ENCODE measurements around the gene INO80D.

INO80D gene

DNA sequence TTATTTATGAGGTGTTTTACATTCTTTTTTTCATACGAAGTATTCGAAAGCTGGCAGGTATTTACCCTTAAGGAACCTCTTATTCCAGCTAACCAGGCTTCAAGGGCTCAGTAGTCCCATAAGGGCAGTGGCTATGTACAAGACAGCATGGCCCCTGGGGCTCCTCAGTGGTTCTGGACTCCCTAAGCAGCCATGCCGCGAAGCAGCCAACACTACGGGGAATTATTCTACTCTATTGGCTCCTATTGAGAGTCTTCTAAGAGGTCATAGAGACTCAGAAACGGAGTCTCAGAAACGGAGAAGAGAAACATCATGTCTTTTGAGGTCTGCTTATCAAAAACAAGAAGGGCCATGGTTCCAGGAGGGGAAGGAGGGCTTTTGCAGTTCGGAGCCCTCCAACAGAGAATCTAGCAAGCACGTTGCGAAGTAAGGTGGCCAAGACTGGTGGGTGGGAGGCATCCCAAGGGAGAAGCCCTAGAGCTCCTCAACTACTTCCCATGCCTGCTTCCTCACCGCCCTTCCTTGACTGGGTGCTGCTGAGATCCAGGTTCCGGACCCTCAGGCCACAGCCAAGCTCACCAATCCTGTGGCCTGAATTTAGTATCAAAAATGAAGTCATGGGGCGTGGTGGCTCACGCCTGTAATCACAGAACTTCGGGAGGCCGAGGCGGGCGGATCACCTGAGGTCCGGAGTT is 109.7 kb downstream of the INO80D start:
- DNase-seq, result no peak

DNA sequence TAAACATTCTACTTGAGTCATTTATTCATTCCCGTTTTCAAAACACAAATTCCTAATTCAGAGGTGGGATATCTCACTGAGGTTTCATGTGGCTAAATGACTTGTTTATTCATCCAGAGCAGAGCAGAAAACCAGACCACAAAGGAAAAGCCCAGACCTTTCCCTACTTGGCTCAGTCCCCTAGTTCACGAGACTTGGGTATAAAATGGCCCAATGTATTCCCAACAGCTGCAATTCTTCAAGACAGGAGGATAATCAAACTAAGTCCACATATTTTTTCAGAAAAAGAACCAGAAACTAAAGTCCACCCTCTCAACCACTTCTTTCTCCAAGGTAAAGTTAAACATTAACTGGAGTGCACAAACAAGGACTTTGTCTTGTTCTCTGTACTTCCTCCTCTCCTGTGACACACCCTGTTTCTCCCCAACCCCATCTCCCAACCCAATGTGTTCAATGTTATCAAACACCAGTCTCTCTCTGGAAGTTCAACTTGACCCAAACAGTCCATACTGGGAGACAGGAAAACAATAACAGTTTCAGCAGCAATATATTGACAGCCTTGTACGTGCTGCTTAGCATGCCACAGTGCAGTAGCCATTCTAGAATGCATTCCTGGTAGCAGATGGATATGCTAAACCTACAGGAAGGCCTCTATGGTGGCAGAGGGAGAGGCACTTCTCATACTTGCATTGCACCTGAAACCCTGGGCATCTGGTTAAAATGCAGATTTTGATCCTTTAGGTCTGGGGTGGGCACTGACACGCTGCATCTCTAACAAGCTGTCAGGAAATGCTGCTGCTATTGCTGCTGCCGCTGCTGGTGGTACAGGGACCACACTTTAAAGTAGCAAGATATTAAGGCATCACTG is 110.7 kb downstream of the INO80D start:
- DNase-seq, result no peak

DNA sequence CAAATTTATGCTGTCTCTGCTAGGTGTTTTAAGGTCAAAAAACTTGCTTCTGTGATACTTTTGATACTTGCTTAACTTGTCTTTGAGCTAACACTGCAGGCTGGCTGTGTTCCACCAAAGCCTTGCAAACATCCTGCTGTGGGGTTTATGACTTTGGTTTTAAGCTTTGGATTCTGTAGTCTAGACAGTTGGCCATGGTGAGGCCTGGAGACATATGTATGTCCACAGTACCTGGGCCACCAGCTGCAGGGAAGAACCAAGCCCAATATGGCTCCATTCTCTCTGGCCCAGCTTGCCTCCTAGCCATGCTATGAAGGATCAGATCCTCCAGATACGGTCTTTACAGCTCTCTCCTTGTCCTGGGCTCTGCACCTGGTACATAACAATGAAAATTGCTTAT is 113.9 kb downstream of the INO80D start:
- no peak for DNase-seq

DNA sequence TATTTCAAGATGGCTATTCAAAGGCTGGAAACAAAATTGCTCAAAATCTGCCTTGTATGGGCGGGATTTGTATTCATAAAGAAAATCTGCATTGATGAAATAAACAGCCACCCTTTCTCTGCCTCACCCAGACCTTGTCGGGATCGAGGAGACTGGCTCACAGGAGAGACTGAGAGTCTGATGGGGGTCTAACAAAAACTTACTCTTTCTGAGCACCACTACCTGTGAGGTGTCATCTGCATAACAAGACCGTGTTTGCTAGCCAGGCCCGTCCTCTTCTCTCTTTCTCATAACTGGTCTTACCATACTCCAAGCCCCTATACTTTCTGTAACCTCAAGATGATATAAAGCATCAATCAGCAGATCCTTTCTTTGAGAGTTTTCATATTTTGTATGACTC is 115.6 kb downstream of the INO80D start:
- DNase-seq, result no peak

DNA sequence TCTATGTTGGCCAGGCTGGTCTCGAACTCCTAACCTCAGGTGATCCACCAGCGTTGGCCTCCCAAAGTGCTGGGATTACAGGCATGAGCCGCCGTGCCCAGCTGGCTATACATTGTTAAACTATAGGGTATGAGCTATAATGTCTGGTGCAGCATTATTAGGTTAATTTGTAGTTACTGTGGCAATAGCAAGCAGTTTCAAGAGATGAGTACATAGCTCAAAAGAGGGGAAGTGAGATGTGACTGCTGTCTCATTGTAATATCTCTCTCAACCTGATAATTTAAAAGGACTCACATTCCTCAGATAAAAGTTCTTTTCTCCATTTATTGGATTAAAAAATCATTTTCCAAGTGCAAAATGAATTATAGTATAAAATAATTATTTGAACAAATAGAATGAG is 116.4 kb downstream of the INO80D start:
- DNase-seq, result no peak

DNA sequence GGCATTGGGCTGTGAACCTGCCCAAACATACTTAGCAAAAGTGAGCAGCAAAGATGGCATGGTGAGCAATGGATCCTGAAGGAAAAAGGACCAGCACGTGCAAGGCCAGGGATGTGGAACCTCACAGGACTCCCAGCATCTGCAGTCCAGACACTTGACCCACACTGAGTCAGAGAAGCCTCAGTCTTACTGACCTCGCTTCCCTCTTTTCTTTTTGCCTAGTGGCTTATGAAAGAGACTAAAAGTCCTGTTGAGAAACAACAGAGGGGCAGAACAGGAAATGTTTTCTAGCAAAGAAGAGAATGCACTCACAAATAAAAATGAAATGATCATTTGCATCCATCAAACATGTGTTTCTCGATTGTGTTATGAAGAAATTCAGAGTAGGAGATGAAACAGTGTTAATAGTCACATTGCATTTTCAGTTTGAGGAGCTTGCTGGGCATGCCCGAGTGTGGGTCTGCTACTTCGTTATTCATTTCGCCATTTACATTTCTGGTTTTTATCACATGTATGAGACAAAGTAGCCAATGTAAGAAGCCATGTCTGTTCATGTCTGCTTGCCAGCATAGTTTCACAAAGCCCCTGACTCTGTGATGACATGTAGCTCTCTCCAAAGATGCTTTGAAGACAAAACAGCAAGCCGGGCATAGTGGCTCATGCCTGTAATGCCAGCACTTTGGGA is 118.4 kb downstream of the INO80D start:
- DNase-seq, result no peak

DNA sequence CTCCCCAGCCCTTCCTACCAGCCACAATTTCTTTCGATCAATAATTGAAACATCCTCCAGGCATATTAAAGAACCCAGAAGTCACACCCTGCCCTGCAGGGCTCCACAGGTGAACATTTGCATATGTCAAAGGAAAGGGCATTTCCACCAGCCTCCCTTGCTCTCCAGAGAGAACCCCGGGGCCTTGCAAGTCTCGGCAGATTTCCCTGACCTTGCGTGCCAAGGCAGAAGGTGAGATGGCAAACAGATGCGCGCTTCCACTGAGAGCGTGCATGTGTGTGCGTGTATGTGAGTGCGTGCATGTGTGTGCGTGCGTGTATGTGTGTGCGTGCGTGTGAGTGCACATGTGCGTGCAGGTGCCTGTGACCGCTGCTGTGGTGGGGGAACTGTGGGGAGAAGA is 120.3 kb downstream of the INO80D start:
- no peak for DNase-seq

DNA sequence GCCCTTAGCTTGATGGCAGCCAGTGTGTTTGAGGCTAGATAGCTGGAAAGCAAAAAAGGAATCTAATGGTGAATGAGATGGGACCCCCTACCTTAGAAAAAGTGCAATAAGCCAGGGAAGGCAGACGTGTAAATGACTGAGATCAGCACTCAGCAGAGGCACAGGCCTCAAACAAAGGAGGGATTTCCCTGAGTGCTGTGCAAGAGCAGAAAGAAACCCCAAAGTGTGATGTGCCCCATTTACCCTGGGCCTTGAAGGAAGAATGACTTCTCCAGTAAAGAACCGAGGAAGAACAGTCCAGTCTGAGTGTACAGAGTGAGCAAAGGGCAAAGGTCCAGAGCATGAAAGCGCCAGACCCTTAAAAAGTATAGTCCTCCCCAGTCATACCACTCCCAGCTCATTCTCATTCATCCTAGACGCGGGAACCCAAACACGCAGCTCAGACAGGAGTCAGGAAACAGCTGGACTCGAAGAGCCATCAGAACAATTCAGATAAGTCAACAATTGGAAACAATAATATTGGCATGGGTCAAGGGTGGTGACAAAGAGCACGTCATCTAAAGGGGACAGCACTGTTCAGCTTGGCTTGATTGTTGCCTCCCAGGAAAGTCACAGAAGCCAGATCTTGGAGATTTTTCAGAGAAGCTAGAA is 121.7 kb downstream of the INO80D start:
- no peak for DNase-seq

DNA sequence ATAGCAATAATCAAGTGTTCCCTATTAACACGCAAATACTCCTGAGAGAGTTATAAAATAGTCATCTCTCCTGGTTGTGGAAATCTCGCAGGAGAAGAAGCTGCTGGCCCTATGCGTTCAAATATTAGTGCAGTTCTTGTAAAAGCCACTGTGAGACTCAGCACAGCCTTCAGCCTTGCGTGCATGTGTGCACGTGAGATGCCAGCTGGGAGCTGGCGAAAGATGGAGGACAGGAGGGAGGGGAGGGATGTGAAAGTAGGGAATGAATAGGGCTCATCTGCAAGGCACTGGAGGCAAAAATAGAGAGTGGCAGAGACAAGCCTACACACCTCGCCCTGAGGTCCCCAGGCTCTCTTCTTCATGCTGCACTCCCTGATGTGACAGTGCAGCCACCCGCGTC is 126.5 kb downstream of the INO80D start:
- DNase-seq, result no peak

DNA sequence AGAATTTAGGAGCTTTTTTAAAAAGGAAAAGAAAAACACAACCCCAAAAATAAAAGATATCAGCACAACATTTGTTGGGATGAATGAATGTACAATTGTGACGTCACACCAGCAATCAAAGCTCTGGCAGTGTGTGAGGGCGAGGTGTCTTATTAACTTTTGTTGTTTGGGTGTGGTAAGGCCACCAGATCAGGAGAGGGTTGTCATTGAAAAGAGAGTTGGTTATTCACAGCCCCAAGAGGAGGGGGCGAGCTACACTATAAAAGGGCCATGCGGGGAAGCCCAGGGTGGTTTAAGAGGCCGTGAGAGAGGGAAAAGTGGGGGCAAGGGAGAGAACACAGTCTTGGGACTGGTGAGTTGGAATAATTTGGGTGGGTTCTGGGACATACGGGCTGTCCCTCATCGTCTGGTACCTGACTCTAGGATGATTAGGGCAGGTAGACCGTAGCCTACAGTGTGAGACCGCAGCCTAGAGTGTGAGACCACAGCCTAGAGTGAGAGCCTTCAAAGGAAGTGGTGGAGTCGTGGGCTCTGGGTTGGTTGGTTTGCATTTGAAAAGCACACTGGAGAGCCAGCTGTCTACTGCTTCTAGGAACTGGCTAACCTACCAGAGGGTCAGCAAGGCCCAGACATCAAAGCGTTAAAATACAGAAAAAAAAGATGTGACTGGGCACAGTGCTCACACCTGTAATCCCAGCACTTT is 128.4 kb downstream of the INO80D start:
- DNase-seq, result no peak

DNA sequence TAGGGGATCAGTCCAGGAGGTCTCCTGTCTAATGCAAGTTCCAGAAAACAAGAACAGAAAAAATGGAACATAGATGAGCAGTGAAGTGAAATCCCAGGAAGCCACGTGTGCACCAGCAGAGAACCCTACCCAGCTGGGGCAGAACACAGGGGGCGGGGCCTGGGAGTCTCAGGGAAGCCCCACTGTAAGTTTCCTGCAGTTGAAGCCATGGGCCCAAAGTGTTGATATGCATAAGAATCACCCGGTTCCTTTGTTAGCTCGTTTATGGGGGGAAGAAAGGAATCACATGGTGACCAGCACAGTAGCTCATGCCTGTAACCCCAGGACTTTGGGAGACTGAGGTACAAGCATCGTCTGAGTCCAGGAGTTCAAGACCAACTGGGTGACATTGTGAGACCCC is 131.3 kb downstream of the INO80D start:
- DNase-seq, result no peak

DNA sequence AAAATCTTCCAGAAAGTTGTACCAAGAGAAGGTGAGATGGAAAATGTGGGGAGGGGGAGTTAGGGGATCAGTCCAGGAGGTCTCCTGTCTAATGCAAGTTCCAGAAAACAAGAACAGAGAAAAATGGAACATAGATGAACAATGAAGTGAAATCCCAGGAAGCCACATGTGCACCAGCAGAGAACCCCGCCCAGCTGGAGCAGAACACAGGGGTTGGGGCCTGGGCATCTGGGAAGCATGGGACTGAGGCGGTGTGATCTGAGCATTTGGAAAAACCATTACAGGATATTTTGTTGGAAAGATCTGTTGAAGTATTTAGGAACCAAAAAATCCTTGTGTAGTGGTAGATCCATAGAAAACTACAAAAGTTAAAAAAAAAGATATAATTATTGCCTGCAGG is 133.7 kb downstream of the INO80D start:
- DNase-seq, result no peak

DNA sequence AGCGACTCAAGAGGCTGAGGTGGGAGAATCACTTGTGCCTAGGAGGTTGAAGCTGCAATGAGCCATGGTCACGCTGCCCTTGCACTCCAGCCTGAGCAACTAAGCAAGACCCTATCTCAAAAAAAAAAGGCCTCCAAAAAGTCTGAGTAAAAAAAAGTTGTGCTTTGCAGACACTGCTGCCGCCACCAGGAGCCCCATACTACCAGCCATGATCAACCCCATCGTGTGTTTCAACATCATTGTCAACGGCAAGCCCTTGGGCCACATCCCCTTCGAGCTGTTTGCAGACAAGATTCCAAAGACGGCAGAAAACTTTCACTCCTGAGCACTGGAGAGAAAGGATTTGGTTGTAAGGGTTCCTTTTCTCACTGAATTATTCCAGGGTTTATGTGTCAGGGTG is 137.1 kb downstream of the INO80D start:
- no peak for DNase-seq

DNA sequence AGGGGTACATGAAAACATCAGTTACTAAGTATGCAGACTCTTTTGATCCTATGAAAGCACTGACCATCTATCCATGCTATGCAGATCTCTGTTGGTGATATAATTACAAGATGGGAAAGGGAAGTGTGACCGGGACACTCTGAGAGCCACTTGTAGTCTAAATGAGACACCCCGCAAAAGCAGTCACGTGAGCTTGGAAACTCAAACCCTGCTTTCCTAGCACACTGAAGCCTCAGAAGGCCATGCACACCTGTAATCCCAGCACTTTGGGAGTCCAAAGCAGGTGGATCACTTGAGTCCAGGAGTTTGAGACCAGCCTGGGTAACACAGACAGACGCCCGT is 137.5 kb downstream of the INO80D start:
- no peak for DNase-seq

DNA sequence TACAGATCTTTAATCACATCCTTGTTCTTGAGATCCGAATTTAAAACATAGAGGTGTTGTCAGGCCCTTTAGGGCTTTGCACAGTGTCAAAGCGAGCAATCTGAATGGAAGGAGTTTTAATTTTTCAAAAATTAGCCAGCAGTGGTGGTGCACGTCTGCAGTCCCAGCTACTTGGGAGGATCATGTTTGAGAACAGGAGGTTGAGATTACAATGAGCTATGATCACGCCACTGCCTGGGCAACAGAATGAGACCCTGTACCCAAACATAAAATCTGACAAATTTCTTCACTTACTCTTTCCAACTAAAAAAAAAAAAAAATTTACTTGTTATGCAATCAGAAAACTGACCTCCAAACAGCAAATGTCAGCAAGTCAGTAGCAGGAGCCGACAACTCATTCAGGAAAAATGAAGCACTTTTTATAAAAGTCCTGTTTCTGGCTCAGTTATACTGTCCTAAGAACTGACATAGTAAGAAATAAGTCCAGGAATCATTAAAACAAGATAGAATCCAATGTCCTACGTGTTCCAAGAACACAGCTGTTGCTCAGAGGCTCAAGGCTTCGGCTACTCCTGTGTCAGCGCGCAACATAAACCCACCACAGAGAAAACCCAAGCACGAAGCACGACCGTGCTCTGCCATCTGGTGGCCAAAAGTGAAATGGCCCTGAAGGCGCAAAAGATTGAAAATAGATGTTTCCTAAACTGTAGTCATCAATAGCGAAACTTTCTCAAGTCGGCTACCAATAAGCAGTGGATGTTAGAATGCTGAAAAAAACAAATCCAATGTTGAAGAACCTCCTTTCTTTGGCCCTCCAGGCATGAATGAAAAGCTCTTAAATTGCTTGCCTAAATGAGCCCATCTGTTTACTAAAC is 138.1 kb downstream of the INO80D start:
- DNase-seq, result no peak

DNA sequence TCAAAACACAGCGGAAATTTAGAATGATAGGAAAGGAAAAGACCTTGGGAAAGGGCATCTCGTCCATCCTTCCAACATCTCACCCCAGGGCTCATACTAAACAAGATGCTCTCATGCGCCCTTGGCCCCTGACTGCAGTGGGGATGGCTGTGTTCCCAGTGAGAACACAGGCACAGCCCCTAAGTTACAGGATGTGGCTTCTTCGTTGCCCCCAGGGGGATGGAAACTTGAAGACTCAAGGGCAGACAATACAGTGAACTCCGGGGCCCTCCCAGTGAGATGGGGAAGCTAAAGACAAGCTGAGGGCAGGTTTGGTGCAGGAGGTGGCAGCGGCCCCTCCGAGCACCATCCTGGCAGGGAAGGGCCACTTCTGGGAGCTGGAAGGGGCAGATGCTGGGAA is 139.7 kb downstream of the INO80D start:
- no peak for DNase-seq

Measured in NCI-H1436 treated with DMSO at 0.1 percent for 48 hours (cell line).